HG02678 (cell line): ENCODE measurements around the gene TUBB.
A peak's percentile ranks its signal among the peaks of the same experiment; 100 is the strongest.
"Not testable (repeated sequence)": the region's sequence is repeated elsewhere in the genome, so short reads cannot be mapped to it uniquely, and the experiment has no call there.

ENCODE experiments used
- ATAC-seq: cut with Tn5 transposase; IDR thresholded peaks from one replicate; pipeline ENCODE4 v1.9.1; 2021; ENCODE audit warnings: mild to moderate bottlenecking, moderate library complexity; ENCODE audit not compliant: unreplicated experiment

TUBB gene

DNA sequence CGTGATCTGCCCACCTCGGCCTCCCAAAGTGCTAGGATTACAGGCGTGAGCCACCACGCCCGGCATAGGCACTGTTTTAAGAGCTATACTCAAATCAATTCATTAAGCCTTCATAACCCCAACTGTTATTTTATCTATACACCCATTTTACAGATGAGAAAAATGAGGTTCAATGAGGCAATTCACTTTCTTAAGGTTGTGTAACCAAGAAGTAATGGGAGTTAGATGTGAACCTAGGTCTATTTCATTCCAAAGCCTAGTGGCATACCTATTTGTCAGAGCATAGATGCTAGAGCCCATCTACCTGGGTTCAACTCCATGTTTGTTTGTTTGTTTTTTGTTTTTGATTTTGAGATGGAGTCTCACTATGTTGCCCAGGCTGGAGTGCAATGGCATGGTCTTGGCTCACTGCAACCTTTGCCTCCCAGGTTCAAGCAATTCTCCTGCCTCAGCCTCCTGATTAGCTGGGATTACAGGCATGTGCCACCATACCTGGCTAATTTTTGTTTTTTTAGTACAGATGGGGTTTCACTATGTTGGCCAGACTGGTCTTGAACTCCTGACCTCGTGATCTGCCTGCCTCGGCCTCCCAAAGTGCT lies 36.4 kb downstream of the TUBB start:
- not testable (repeated sequence) for ATAC-seq

DNA sequence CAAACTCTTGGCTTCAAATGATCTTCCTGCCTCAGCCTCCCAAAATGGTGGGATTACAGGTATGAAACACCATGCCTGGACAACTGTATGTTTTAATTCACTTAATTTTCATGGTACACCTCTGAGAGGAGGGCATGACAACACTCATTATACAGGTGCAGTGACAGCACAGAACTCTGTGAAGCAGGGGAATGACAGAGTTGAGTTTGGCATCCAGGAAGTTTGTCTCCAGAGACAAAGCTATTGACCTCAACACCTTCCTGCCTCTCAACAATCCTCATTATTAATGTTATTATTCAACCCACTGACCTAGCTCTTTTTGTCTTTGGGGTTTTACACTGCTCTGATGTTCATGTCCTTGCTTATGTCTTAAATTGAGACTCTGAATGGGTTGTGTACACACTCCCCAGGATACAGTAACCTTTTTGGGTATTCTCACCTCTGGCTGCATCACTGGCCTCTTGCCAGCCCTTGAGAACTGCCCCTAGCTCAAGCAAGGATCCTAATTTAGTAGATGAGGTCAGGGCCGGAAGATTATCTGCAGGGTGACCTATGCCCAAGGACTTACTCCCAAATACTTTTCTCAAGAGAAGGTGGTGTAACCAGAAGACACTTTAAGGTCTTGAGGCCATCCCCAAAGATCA lies 37.2 kb downstream of the TUBB start:
- ATAC-seq = no peak

DNA sequence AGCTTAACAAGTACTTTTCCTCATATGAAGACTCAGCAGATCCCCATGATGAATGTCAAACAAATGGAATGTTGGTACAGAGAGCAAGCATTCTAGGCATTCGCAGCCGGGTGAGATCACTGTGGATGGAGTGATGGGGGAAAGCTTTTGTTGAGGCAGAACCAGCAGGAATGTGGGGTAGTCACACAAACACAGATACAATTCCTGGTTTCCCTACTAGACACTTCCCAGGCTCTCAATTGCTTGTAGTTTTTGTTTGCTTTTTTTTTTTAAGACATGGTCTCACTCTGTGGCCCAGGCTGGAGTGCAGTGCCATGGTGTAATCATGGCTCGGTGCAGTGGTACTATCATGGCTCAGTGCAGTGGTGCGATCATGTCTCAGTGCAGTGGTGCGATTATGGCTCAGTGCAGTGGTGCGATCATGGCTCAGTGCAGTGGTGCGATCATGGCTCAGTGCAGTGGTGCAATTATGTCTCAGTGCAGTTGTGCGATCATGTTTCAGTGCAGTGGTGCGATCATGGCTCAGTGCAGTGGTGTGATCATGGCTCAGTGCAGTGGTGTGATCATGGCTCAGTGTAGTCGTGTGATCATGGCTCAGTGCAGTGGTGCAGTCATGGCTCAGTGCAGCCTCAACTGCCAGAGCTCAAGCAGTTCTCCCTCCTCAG lies 39.6 kb downstream of the TUBB start:
- no peak for ATAC-seq

DNA sequence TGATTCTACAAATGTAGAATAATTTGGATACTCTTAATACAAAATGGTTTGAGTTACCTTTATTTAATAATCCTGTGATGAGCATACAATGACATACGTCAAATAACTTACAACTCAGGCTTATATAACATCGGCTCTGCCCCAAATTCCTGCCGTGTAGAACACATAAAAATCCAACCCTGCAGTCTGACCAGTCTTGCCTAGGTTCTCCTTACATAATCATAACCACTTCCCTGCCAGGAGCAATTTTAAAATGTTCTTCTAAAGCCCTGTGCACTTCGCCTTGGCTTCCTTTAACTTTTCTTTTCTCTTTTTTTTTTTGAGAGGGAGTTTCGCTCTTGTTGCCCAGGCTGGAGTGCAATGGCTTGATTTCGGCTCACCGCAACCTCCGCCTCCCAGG lies 40.4 kb downstream of the TUBB start:
- no peak for ATAC-seq

DNA sequence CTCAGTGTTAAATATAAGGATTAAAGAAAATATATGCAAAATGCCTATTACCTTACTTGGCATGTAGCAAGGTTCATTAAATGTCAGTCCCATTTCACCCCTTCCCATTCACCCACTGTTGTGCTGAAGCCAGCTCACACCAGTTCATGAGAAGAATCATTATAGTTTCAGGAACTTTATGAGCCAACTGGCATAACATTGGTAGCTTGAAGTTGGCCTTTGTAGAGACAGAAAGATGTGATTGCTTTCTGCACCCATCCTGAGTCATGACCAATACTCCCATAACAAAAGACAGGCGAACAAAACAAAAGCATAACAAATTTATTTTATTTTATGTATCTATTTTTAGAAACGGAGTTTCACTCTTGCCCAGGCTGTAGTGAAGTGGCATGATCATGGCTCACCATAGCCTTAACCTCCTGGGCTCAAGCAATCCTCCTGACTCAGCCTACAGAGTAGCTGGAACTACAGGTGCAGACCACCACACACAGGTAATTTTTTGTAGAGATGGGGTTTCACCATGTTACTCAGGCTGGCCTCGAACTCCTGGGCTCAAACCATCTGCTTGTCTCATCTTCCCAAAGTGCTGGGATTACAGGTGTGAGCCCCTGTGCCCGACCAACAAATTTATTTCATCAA lies 41.8 kb downstream of the TUBB start:
- ATAC-seq = no peak

DNA sequence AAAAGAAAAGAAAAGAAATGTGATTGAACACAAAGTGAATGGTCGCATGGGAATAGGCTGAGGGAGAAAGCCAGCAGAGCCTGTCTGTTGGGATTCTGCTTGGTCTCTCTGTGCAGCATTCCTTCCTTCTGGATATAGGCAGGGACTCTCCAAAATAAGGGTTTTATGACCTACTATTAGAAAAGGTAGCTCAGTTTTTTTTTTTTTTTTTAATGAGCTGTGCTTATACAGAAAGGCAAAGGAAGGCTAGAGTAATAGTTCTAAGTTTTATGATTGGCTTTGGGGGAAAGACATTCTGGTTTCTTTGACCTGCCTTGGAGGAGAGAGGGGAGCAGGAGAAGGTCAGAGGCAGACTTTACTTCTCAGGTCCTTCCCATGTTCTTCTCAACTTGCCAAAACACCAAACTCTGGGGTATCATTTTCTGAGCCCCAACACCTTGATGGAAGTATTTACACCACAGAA lies 43.0 kb downstream of the TUBB start:
- no peak for ATAC-seq

DNA sequence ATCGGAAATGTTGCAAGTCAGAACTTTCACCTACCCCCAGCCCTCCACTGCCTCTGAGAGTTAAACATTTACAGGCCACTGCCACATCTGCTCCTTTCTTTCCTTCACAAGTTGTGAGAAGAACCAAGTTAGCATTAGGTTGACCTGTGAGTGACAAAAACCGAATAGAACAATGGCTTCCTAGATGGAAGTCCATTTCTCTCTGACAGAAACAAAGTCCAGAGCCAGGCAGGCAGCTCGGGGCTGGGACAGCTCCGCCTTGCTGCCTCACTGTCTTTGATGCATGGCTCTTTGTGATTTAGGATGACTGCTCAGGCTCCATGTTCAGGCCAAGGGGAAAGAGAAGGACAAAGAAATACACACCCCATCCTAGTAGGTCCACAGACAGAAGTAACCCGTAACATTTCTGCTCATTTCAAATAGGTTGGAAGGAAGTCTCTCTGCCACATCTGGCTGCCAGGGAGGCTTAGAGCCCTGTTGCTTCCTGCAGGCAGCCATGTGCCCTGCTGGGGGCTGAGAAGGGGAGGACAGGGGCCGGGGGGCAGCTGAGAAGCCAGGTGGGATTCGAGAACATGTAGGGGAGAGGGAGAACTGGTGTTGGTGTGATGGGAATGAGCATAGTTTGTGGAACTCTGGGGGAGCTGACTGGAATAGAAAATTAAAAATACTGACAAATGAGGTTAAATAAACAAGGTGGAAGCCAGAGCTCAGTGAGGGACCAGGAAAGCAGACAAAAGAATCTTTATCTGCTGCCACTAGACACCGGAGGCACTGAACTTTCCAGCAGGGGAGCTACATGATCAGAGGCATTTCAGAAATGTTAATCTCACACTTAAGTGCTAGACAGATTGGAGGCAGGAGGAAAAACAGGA lies 43.7 kb downstream of the TUBB start:
- ATAC-seq = no peak

DNA sequence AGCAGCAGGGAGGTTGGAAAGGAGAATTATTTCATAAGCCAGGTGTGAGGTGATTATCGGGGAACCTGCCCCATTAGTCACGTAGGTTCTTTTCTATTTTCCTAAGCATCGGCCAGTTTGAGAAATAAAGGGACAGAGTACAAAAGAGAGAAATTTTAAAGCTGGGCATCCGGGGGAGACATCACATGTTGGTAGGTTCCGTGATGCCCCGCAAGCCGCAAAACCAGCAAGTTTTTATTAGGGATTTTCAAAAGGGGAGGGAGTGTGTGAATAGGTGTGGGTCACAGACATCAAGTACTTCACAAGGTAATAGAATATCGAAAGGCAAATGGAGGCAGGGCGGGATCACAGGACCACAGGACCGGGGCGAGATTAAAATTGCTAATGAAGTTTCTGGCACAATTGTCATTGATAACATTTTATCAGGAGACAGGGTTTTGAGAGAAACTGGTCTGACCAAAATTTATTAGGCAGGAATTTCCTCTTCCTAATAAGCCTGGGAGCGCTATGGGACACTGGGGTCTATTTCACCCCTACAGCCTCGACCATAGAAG lies 44.4 kb downstream of the TUBB start:
- ATAC-seq = not testable (repeated sequence)

DNA sequence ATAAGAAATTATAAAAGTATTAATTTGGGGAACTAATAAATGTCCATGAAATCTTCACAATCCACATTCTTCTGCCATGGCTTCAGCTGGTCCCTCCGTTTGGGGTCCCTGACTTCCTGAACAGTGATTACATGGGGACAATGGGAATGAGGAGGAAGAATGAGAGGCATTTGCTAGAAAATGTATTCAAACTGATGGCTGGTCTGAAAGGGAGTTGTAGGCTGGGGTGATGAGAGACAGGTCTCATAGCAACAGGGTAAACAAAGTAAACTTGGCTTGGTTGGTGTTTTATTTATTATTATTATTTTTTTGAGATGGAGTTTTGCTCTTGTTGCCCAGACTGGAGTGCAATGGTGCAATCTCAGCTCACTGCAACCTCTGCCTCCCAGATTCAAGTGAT lies 45.3 kb downstream of the TUBB start:
- not testable (repeated sequence) for ATAC-seq

DNA sequence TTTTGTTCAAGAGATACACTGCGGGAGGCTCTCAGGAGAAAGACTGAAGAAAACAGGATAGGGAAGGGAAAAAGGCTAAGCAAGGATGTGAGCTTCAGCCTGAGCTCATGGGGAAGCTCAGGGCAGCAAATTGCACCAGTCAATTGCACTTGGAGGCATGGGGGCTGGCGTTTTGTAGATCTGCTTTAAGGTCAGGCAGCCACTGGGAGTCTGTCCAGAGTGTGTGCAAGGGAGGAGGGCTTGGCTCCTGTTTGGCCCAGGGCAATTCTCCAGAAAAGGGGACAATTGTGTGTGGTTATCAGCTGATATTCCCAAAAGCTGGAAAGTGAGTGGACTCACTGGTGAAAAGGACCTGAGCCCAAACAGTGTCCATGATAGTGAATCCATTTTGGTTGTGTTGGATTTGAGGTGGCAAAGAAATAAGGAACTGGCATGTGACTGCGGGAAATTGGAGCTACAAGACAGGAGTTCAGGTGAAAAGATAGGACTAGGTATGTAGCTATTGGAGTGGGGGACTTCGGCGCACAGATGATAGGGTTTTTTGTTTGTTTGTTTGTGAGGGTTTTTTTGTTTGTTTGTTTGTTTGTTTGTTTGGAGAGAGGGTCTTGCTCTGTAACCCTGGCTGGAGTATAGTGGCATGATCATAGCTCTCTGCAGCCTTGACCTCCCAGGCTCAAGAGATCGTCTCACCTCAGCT lies 46.5 kb downstream of the TUBB start:
- no peak for ATAC-seq

DNA sequence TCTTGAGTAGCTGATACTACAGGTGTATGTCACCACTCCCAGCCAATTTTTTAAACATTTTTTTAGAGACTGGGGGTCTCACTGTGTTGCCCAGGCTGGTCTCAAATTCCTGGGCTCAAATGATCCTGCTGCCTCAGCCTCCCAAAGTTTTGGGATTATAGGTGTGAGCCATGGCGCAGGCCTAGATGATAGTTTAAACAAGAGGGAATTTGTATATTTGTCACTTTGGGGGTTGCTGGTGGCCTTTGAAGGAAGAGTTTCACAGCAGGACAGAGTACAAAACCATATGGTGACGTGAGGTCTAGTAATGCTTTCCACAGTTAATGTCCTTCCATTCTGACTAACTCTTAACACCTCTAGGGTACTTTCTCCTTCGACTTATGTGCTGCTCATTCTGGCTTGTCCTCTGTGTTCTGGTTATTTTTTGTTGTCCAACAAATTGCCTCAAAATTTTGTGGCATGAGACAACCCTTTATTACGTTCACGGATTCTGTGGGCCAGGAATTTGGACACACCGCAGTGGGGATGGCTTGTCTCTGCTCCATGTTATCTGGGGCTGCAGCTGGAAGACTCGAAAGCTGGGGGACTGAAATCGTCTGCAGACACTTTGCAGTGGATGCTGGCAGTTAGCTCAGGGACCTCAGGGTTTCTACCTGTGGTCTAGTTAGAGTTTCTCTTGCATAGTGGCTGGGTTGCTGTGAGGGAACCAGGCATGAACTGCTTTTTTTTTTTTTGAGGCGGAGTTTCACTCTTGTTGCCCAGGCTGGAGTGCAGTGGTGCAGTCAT lies 47.2 kb downstream of the TUBB start:
- peak; percentile 70 for ATAC-seq

DNA sequence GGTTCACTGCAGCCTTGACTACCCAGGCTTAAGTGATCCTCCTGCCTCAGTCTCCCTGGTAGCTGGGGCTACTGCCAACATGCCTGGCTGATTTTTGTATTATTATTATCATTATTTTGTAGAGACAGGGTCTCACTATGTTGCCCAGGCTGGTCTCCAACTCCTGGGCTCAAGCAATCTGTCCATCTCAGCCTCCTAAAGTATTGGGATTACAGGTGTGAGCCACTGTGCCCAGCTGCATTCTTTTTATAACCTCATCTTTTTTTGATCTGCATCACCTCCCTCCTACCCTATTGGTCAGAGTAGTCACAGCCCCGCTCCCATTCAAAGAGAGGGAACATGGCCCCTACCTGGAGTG lies 47.8 kb downstream of the TUBB start:
- ATAC-seq = no peak

DNA sequence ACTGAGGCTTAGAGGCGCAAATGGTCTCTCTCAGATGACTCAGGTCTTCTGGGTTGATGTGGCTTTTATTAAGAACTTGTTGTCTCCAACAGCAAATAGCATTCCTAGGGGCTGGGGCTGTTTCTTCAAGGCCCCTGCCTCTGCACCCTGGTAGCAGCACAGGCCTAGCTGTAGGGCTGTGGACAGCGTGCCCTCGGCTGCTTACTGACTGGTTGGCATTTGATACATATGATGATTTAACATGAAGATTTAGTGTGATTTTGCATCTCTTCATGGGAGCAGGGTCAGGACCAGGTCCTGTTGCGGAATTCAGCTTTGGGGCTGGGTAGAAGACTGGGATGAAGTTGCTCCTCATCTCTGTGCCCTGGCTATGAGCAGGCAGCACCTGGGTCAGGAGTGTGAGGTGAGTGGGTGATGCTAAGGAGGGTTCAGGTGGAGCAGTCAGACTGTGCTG lies 48.5 kb downstream of the TUBB start:
- no peak for ATAC-seq

DNA sequence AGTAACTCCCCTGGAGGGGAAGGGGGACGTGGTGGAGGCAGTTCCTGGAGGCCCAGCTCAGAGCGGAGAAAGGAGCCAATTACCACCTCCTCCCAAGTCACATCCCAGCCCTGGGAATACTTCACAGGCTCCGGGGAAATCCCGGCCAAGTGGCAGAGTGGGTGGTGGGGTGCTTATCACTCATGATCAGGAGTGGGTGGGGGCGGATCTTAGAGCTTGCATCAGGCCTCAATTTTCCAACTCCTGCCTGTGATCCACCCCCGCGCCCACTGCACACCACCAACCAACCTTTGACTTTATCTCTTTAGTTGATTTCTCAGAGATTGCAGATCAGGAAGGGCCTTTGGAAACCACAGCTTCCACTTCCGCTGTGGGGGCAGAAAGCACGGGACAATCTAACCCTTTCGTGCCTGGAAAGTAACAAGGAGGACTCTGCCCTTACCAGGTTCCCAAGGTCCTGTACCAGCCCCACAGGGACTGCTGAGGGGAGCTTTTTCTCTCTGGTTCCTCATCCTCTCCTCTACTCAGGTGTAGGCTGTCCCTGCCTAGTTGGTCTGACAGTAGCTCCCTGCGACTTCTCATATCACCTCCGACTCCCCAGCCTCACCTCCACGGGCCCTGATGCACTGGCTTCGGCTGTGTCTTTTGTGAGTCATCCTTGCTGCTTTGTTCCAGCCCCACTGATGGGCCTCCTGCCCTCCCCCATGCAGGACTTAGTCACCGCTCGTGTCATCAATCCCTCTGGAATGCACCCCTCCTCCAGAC lies 49.1 kb downstream of the TUBB start:
- ATAC-seq = no peak

DNA sequence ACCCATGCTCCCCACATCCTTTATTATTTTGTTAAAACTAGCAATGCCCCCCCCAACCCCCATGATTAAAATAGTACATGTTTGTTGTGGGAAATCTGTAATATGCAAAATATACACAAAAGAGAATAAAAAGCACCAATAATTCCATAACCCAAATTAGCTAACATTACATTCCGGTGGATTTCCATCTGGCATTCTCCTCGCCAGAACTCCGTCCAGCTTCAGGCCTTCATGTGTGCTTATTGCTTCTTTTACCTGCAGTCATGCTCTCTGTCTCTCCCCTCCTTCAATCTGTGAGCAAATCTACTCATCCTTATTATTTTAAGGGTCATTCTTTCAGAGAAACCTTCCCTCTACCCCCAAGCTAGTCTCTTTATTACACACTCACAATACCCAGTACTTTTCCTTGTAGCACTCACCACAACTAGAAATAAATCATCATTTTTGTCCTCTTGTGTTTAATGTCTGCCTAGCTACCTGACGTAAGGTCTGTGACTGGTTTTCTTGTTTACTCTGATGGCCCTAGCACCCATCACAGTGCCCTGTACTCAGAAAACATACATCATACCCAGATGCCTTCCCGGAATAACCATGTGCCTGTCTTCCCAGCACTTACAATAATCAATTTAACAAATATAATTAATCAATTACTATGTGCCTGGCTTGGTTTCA lies 49.8 kb downstream of the TUBB start:
- ATAC-seq = no peak

DNA sequence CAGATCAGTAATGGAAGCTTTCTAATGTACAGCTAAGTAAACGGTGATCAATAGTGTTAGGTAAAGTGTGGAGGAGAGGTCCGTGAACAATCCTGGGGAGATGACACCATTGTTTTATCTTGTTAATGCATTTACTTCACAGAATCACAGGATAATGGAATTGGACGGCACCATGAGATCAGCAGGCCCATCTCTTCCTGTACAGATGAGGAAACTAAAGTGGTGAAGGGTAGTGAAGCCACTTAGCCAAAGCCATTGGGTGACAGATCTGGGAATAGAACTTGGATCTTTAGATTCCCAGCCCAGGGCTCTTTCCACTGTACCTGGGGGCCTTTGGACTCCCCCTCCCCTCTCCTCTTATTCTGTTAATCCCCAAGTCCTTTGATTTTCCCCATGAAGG lies 50.4 kb downstream of the TUBB start:
- no peak for ATAC-seq

DNA sequence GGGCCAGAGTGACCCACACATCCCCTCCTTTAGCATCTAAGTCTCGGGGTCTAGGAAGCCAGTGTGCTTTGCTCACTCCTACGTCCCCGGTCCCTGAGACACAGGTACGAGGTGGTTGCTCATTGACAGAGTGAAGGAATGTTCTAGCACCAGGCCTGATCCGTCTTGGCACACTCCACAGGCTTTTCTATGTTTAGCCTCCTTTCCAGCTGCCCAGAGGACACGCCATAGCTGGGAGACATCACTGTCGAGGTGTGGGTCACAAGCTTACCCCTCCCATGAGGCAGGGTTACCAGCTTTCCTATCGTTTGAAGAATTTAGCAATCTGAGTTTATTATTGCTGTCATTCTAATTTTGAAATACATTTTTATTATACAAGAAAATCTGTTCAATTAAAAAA lies 54.5 kb downstream of the TUBB start:
- no peak for ATAC-seq
